ENCODE data around the gene RAB1B.
"Not testable (repeated sequence)": the region's sequence is repeated elsewhere in the genome, so short reads cannot be mapped to it uniquely, and the experiment has no call there.

RAB1B gene

GRCh38 chr11:66267379-66268243 is 828 bp upstream of the RAB1B start:
- DNase-seq: peak; percentile 90

GRCh38 chr11:66268952-66269905 is 790 bp downstream of the RAB1B start:
- DNase-seq: no peak

GRCh38 chr11:66271816-66272215 is 3.4 kb downstream of the RAB1B start:
- no peak for DNase-seq

- no peak for DNase-seq
Measured at GRCh38 chr11:66272596-66272995, 4.2 kb downstream of the RAB1B start.

- no peak for DNase-seq
Measured at GRCh38 chr11:66274219-66274618, 5.8 kb downstream of the RAB1B start.

GRCh38 chr11:66275396-66275795 is 7.0 kb downstream of the RAB1B start:
- no peak for DNase-seq

GRCh38 chr11:66275984-66276612 is 7.7 kb downstream of the RAB1B start:
- DNase-seq: no peak

GRCh38 chr11:66276619-66277018 is 8.2 kb downstream of the RAB1B start:
- DNase-seq: not testable (repeated sequence)

GRCh38 chr11:66277064-66277463 is 8.6 kb downstream of the RAB1B start:
- DNase-seq: not testable (repeated sequence)

GRCh38 chr11:66277471-66278362 is 9.3 kb downstream of the RAB1B start, which contains the start of gene CNIH2:
Gene CNIH2, plus strand, starts transcription at chr11:66278175. Its CDS starts 282 bp downstream, at chr11:66278457.
- peak; percentile 73 for DNase-seq

- DNase-seq: no peak
Measured at GRCh38 chr11:66278363-66279091, 10.1 kb downstream of the RAB1B start.

- DNase-seq: no peak
Measured at GRCh38 chr11:66279092-66279734, 10.8 kb downstream of the RAB1B start.

GRCh38 chr11:66280428-66280827 is 12.0 kb downstream of the RAB1B start:
- DNase-seq: no peak

- DNase-seq: no peak
Measured at GRCh38 chr11:66281001-66281400, 12.6 kb downstream of the RAB1B start.

- no peak for DNase-seq
Measured at GRCh38 chr11:66281776-66282467, 13.5 kb downstream of the RAB1B start.

GRCh38 chr11:66282468-66283455 is 14.3 kb downstream of the RAB1B start:
- DNase-seq: peak; percentile 100

GRCh38 chr11:66283461-66284105 is 15.1 kb downstream of the RAB1B start:
- no peak for DNase-seq

- no peak for DNase-seq
Measured at GRCh38 chr11:66284526-66285078, 16.2 kb downstream of the RAB1B start.
